HepG2 (cell line): ENCODE measurements around the gene ARFIP1. TPM values are rescaled to one million over a fixed set of nuclear protein-coding genes. Genes with fewer than 3 reads are reported as not detected.

ENCODE experiments used
- ATAC-seq: fragments of 200-7000 bp; cut with Tn5 transposase; 3 replicates; pipeline ENCODE4 v1.9.1; 2020; ENCODE audit warnings: mild to moderate bottlenecking, moderate library complexity
- BruUV-seq: library from RNA; stranded (reverse); fragments of 400-500 nt; replicated peaks from 2 replicates; lab custom pipeline; 2021; lab: Mats Ljungman, UMichigan
- CTCF ChIA-PET: fragments of 300-600 bp; formaldehyde crosslinking; extraction: SDS; loops from one replicate; lab custom pipeline; 2021; ENCODE audit warnings: low total read pairs, inconsistent platforms, low intra/inter-chr PET ratio; lab: Yijun Ruan, JAX
- POLR2A ChIA-PET: fragments of 350-600 bp; sonication (Branson Sonifier 250); formaldehyde crosslinking; loops from one replicate; lab custom pipeline; 2020; ENCODE audit warnings: antibody characterized with exemption, inconsistent platforms; lab: Yijun Ruan, JAX
- DNase-seq: peaks from one replicate; pipeline ENCODE4 v3.0.0-alpha.2; 2015; ENCODE audit warnings: low spot score
- FAIRE-seq: peaks from 3 replicates; lab custom pipeline; 2011; peaks lifted over from hg19 to GRCh38; lab: Jason Lieb, UNC
- H2AFZ ChIP-seq: one replicate; pipeline ENCODE4 v1.6.1; 2011; ENCODE audit warnings: low read length, inconsistent platforms
- H3K27ac ChIP-seq: fragments of 300-600 bp; 3 replicates; pipeline ENCODE4 v1.8.0; 2011; ENCODE audit warnings: mixed run types, mild to moderate bottlenecking, mixed read lengths, low read length, inconsistent platforms; ENCODE audit not compliant: insufficient read depth; ENCODE audit errors: extremely low read length
- H3K27me3 ChIP-seq, 2 experiments: fragments of 200-600 bp in 1 of 2; 2 replicates in 1 of 2; 3 replicates in 1 of 2; pipeline versions ENCODE4 v1.6.0 to v1.8.0; 2011; ENCODE audit warnings: low read length in 2 of 2, mild to moderate bottlenecking in 2 of 2, moderate library complexity in 2 of 2, inconsistent platforms in 1 of 2; ENCODE audit not compliant: insufficient read depth in 2 of 2, control insufficient read depth in 1 of 2
- H3K36me3 ChIP-seq, 2 experiments: fragments of 200-600 bp in 1 of 2; replicated peaks in 1 of 2; 2 replicates in 1 of 2; 3 replicates in 1 of 2; pipeline versions ENCODE4 v1.5.1 to v1.8.0; 2011; ENCODE audit warnings: low read length in 2 of 2, inconsistent platforms in 1 of 2; ENCODE audit not compliant: insufficient read depth in 2 of 2, control insufficient read depth in 1 of 2
- H3K4me1 ChIP-seq: 2 replicates; pipeline ENCODE4 v1.5.1; 2012; ENCODE audit warnings: low read length, inconsistent platforms; ENCODE audit not compliant: insufficient read depth
- H3K4me2 ChIP-seq: 2 replicates; pipeline ENCODE4 v1.6.0; 2011; ENCODE audit warnings: low read depth, low read length, inconsistent platforms
- H3K4me3 ChIP-seq, 3 experiments: fragments of 200-600 bp in 1 of 3; sonication (generic), shearing (Covaris generic) in 1 of 3; replicated peaks in 1 of 3; 2 replicates each; pipeline ENCODE4 v1.5.1; 2011 to 2016; ENCODE audit warnings: low read length in 3 of 3, inconsistent platforms in 2 of 3, low read depth in 2 of 3, mild to moderate bottlenecking in 2 of 3, control low read depth in 1 of 3, mixed read lengths in 1 of 3; ENCODE audit not compliant: insufficient read depth in 1 of 3
- H3K79me2 ChIP-seq: one replicate; pipeline ENCODE4 v1.6.1; 2011; ENCODE audit warnings: low read length, inconsistent platforms; ENCODE audit not compliant: insufficient read depth
- H3K9ac ChIP-seq: 2 replicates; pipeline ENCODE4 v1.6.0; 2011; ENCODE audit warnings: mild to moderate bottlenecking, low read depth, low read length, inconsistent platforms; ENCODE audit not compliant: insufficient read depth
- H3K9me3 ChIP-seq: 2 replicates; pipeline ENCODE4 v1.5.1; 2012; ENCODE audit warnings: mild to moderate bottlenecking, low read length
- H4K20me1 ChIP-seq: 2 replicates; pipeline ENCODE4 v1.6.0; 2011; ENCODE audit warnings: inconsistent platforms, mild to moderate bottlenecking, low read length, moderate library complexity; ENCODE audit not compliant: insufficient read depth
- ARNT2 ChIP-seq: sonication (generic); formaldehyde crosslinking; IDR thresholded peaks from 2 replicates; pipeline ENCODE4 v1.8.0; 2022; ENCODE audit warnings: mild to moderate bottlenecking, low read depth, missing genetic modification reagents, moderate library complexity
- HCFC1 ChIP-seq: fragments of 150-350 bp; IDR thresholded peaks from 2 replicates; pipeline ENCODE4 v1.6.1; 2014; ENCODE audit warnings: low read depth, low read length
- HNRNPLL ChIP-seq: fragments of 200-400 bp; formaldehyde crosslinking; IDR thresholded peaks from 2 replicates; pipeline ENCODE4 v1.6.1; 2017; ENCODE audit warnings: mild to moderate bottlenecking, low read depth, low read length; ENCODE audit not compliant: poor library complexity, severe bottlenecking
- MAFK ChIP-seq, 2 experiments: IDR thresholded peaks in 1 of 2; conservative IDR thresholded peaks in 1 of 2; 2 replicates each; pipeline ENCODE4 v1.6.1; 2011; ENCODE audit warnings: improper control_type of control experiment in 2 of 2, low read length in 2 of 2
- REST ChIP-seq, 2 experiments: IDR thresholded peaks; 2 replicates each; pipeline ENCODE4 v1.6.1; 2011 to 2012; ENCODE audit warnings: low read length in 2 of 2, borderline replicate concordance in 1 of 2, low read depth in 1 of 2, mild to moderate bottlenecking in 1 of 2, moderate library complexity in 1 of 2
- YEATS4 ChIP-seq: sonication (generic); formaldehyde crosslinking; IDR thresholded peaks from 2 replicates; pipeline ENCODE4 v1.4.0; 2020; ENCODE audit warnings: missing genetic modification reagents, borderline replicate concordance
- ZNF18 ChIP-seq: sonication (generic); formaldehyde crosslinking; IDR thresholded peaks from 2 replicates; pipeline ENCODE4 v1.8.0; 2022; ENCODE audit warnings: mild to moderate bottlenecking, missing genetic modification reagents; ENCODE audit not compliant: insufficient replicate concordance
- WGBS: methylation state at CpG from one replicate; pipeline ENCODE4 v1.1.6; 2017; ENCODE audit warnings: low lambda C conversion rate; 5-methylcytosine and 5-hydroxymethylcytosine counted together
- in situ Hi-C: cut with HindIII; loops from 2 replicates; pipeline ENCODE4 v1.10.0; 2017; ENCODE audit warnings: low pct_unique_long_range_greater_than_20kb; ENCODE audit not compliant: extremely low pct_ligation_motif_present
- intact Hi-C: fragments of 100-400 bp; cut with micrococcal nuclease; formaldehyde crosslinking; loops from one replicate; pipeline ENCODE4 v1.10.0; 2022; ENCODE audit not compliant: unreplicated experiment
- polyA plus RNA-seq, 8 experiments: library from polyadenylated mRNA; depleted of rRNA in 3 of 8; stranded (reverse) in 7 of 8; unstranded in 1 of 8; fragments of >200 nt; fragmentation: Illumina TruSeq in 4 of 8; extraction: Trizol in 4 of 8; gene quantifications; 2 replicates each; pipeline versions ENCODE4 v1.2.1 to v1.2.3, GENCODE V29; 2011 to 2016; ENCODE audit warnings: low read depth in 4 of 8, missing spikeins in 1 of 8, mixed read lengths in 1 of 8; ENCODE audit not compliant: insufficient read depth in 1 of 8
- total RNA-seq, 5 experiments: library from RNA; depleted of rRNA; stranded (reverse); fragments of >200 nt; fragmentation: Illumina TruSeq; extraction: Trizol; gene quantifications; 2 replicates each; pipeline ENCODE4 v1.2.3, GENCODE V29; 2016; ENCODE audit warnings: low read depth in 1 of 5
- TF ChIP-seq, protein P1 (sequence below): sonication (generic); formaldehyde crosslinking; IDR thresholded peaks from 2 replicates; pipeline ENCODE4 v1.4.0; 2020; ENCODE audit warnings: missing genetic modification reagents

Gene ARFIP1
- total and polyA plus RNA-seq, 2 of the 13 experiments (the other 11 are each of a cell fraction or from before 2014, with no cell fraction given) = 9.9 to 27.7 TPM

GRCh38 chr4:152961014-152961772 is 181.4 kb downstream of the ARFIP1 start:
- peaks cover 33% of the 10 kb centered on the region for H3K4me1 ChIP-seq
- H3K36me3 ChIP-seq = no peaks in the 10 kb centered on the region
- H3K27ac ChIP-seq = no peak overlapping the region
- 80% methylated on average over 14 of the region's 14 CpGs for WGBS
- in situ Hi-C loops = no loop called here
- no peak for ATAC-seq
- H3K9ac ChIP-seq = no peak overlapping the region
- ChIA-PET POLR2A (no interaction called here), CTCF (no interaction called here)
- no peak overlapping the region for H2AFZ ChIP-seq
- no peaks in the 10 kb centered on the region for H3K79me2 ChIP-seq
- H4K20me1 ChIP-seq = no peaks in the 10 kb centered on the region
- BruUV-seq = no TSS peak
- DNase-seq = no peak
- H3K4me3 ChIP-seq = no peak overlapping the region
- H3K9me3 ChIP-seq = no peaks in the 10 kb centered on the region
- no peak for FAIRE-seq
- H3K27me3 ChIP-seq = no peaks in the 10 kb centered on the region; a peak in 1 of 5 replicates
- no peak overlapping the region for H3K4me2 ChIP-seq
- 0 out of 4 replicates have a peak, but pooled peaks of 1 of the 2 experiments have one; percentile 6 for TF ChIP-seq MAFK (conservative IDR thresholded peaks at IDR 0.05 in 1 of 2, IDR thresholded peaks at IDR 0.05 in 1 of 2; ENCODE audit: low read length in 2 of 2)
- no peak for TF ChIP-seq ARNT2
- intact Hi-C loops = no loop called here

- Histone ChIP-seq H3K4me1 (peaks cover 28% of the 10 kb centered on the region), H4K20me1 (no peaks in the 10 kb centered on the region), H2AFZ (no peak overlapping the region), H3K9me3 (no peaks in the 10 kb centered on the region), H3K27ac (no peak overlapping the region), H3K27me3 (no peaks in the 10 kb centered on the region; a peak in 1 of 5 replicates), H3K9ac (no peak overlapping the region), H3K4me2 (no peak overlapping the region), H3K36me3 (no peaks in the 10 kb centered on the region), H3K4me3 (no peak overlapping the region), H3K79me2 (no peaks in the 10 kb centered on the region)
- no TSS peak for BruUV-seq
- intact Hi-C loops (no loop called here), in situ Hi-C loops (no loop called here)
- ATAC-seq = no peak
- no peak for FAIRE-seq
- DNase-seq = no peak
- WGBS = 24% methylated on average over 1 of the region's 1 CpG
- CTCF ChIA-PET = no interaction called here
- POLR2A ChIA-PET = no interaction called here
- TF ChIP-seq HCFC1 (no peak), ZNF18 (CRISPR knock-in tag) (no peak), YEATS4 (CRISPR knock-in tag) (no peak), HNRNPLL (no peak), REST (IDR thresholded peaks at IDR 0.05; ENCODE audit: borderline replicate concordance in 1 of 2, low read depth in 1 of 2, low read length in 2 of 2) (no peak)
- TF ChIP-seq, protein P1, sequence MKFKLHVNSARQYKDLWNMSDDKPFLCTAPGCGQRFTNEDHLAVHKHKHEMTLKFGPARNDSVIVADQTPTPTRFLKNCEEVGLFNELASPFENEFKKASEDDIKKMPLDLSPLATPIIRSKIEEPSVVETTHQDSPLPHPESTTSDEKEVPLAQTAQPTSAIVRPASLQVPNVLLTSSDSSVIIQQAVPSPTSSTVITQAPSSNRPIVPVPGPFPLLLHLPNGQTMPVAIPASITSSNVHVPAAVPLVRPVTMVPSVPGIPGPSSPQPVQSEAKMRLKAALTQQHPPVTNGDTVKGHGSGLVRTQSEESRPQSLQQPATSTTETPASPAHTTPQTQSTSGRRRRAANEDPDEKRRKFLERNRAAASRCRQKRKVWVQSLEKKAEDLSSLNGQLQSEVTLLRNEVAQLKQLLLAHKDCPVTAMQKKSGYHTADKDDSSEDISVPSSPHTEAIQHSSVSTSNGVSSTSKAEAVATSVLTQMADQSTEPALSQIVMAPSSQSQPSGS (CRISPR knock-in tag) = no peak
These were observed 182.0 kb downstream of the ARFIP1 start for GRCh38 chr4:152961773-152962115.
